AG04449 (cell line): ENCODE measurements around the gene CTTNBP2NL.
"Not testable (repeated sequence)": the region's sequence is repeated elsewhere in the genome, so short reads cannot be mapped to it uniquely, and the experiment has no call there.

ENCODE experiments used
- CTCF ChIA-PET: fragments of 350-600 bp; formaldehyde crosslinking; extraction: SDS; loops from one replicate; lab custom pipeline; 2021; ENCODE audit warnings: antibody characterized with exemption; lab: Yijun Ruan, JAX
- POLR2A ChIA-PET: fragments of 400-600, 350-600 bp; formaldehyde crosslinking; extraction: SDS; loops from one replicate; lab custom pipeline; 2020; ENCODE audit warnings: antibody characterized with exemption, inconsistent platforms; lab: Yijun Ruan, JAX
- DNase-seq: peaks from one replicate; pipeline ENCODE4 v3.0.0-alpha.2; 2010; ENCODE audit warnings: low read depth, low spot score
- H3K4me3 ChIP-seq: 2 replicates; pipeline ENCODE4 v1.5.1; 2011; ENCODE audit warnings: low read depth, mild to moderate bottlenecking, control low read depth, low read length
- CTCF ChIP-seq: IDR thresholded peaks from one replicate; pipeline ENCODE4 v1.5.1; 2011; ENCODE audit warnings: mild to moderate bottlenecking, moderate library complexity, low read length, control low read depth, inconsistent platforms; ENCODE audit not compliant: insufficient read depth; ENCODE audit errors: missing control alignments

The CTTNBP2NL gene

GRCh38 chr1:112406771-112407170 lies 10.8 kb downstream of the CTTNBP2NL start:
- ChIA-PET POLR2A (no interaction called here), CTCF (interaction anchor here (0.8 to 1.4 kb wide), 3 partner anchors 11 to 301 kb away, joined by 3 to 8 read pairs (median 4); no protein-coding TSS in a partner anchor)
- H3K4me3 ChIP-seq, result no peak overlapping the region
- TF ChIP-seq CTCF, result no peak
- DNase-seq, result no peak

- CTCF ChIA-PET, result interaction anchor here (1.0 to 2.4 kb wide), 3 partner anchors 18 to 306 kb away, joined by 3 to 8 read pairs (median 3); no protein-coding TSS in a partner anchor
Measured at GRCh38 chr1:112409414-112409813, 13.4 kb downstream of the CTTNBP2NL start.

GRCh38 chr1:112410673-112411072 lies 14.7 kb downstream of the CTTNBP2NL start:
- no peak for TF ChIP-seq CTCF
- no peak overlapping the region for H3K4me3 ChIP-seq
- ChIA-PET CTCF (interaction anchor here (0.8 to 1.1 kb wide), 3 partner anchors 18 to 302 kb away, joined by 3 read pairs; no protein-coding TSS in a partner anchor), POLR2A (interaction anchor here (0.7 kb wide), 1 partner anchor 87 kb away, joined by 4 read pairs; no protein-coding TSS in a partner anchor)
- no peak for DNase-seq

More at GRCh38 chr1:112409414-112409813, 13.4 kb downstream of the CTTNBP2NL start:
- H3K4me3 ChIP-seq, result no peak overlapping the region
- POLR2A ChIA-PET, result interaction anchor here (0.9 kb wide), 1 partner anchor 15 kb away, joined by 3 read pairs; no protein-coding TSS in a partner anchor
- no peak for TF ChIP-seq CTCF
- no peak for DNase-seq

- ChIA-PET CTCF (interaction anchor here (1.0 to 1.1 kb wide), 2 partner anchors 12 to 290 kb away, joined by 3 read pairs; no protein-coding TSS in a partner anchor), POLR2A (interaction anchor here (0.6 kb wide), 1 partner anchor 28 kb away, joined by 4 read pairs; no protein-coding TSS in a partner anchor)
- no peak for TF ChIP-seq CTCF
- no peak for DNase-seq
- H3K4me3 ChIP-seq, result no peak overlapping the region
Measured at GRCh38 chr1:112417271-112417670, 21.3 kb downstream of the CTTNBP2NL start.

- DNase-seq, result no peak
- no peak overlapping the region for H3K4me3 ChIP-seq
- POLR2A ChIA-PET, result no interaction called here
- CTCF ChIA-PET, result interaction anchor here (0.6 to 1.1 kb wide), 2 partner anchors 17 to 289 kb away, joined by 3 read pairs; no protein-coding TSS in a partner anchor
- TF ChIP-seq CTCF, result no peak
Measured at GRCh38 chr1:112418099-112418892, 22.3 kb downstream of the CTTNBP2NL start.

- no peak for TF ChIP-seq CTCF
- CTCF ChIA-PET, result no interaction called here
- DNase-seq, result no peak
- no peak overlapping the region for H3K4me3 ChIP-seq
- POLR2A ChIA-PET, result no interaction called here
Measured at GRCh38 chr1:112423207-112423606, 27.2 kb downstream of the CTTNBP2NL start.

- DNase-seq, POLR2A ChIA-PET, H3K4me3 ChIP-seq: not testable (repeated sequence)
- CTCF ChIA-PET, result interaction anchor here (1.1 kb wide), 2 partner anchors 46 to 54 kb away, joined by 3 read pairs; no protein-coding TSS in a partner anchor
Measured at GRCh38 chr1:112423666-112424065, 27.7 kb downstream of the CTTNBP2NL start.
